DMS53 (cell line): ENCODE measurements around the gene MAN2A1.
"Not testable (repeated sequence)": the region's sequence is repeated elsewhere in the genome, so short reads cannot be mapped to it uniquely, and the experiment has no call there.

Source experiments
- DNase-seq: peaks from one replicate; lab custom pipeline; 2025; lab: John Stamatoyannopoulos, UW

The MAN2A1 gene

DNA sequence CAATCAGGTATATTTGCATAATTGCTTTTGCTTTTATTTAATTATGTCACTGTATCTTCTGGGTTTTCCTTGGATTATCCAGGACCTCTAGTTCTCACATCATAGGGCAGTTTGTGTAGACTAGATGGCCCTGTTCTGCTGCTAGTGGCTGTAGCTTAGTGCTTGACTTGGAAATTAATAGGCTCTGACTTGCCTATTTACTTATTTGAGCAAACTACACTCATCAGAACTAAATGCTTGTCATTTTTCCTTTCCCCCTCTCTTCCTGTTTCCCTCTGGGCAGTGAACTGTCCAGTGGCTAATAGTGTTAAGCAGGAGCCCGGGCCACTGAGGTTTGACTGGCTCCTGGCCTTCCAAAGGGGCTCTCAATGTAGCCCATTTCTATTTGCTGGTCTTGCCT, 135.7 kb downstream of the MAN2A1 start:
- no peak for DNase-seq

DNA sequence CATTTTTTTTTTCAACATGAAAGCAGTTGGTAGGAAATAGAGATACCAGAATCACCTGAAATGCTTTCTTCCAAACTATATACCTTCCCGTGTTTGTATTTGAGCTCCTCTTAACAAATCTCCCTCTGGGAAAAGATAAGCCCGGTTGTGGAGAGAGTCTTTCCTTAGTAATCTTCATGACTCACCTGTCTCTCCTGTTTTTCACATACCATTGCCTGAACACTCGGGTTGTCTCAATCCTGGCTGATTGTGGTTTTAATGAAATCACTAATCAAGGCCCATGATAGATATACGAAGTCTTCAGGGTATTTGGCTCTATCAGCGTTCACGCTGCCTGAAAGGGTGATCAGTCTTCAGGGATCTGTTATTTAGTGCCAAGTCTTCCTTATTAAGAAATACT, 136.7 kb downstream of the MAN2A1 start:
- no peak for DNase-seq

DNA sequence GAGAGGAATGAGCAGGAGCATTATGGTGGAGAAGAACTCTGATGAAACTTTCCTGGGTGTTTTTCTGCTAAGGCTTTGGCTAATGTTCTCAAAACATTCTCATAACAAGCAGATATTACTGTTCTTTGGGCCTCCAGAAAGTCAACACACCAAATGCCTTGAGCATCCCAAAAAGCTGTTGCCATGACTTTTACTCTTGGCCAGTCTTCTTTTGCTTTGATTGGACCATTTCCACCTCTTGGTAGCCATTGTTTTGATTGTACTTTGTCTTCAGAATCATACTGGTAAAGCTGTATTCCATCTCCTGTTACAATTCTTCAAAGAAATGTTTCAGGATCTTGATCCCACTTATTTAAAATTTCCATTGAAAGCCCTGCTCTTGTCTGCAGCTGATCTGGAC, 139.6 kb downstream of the MAN2A1 start:
- no peak for DNase-seq

DNA sequence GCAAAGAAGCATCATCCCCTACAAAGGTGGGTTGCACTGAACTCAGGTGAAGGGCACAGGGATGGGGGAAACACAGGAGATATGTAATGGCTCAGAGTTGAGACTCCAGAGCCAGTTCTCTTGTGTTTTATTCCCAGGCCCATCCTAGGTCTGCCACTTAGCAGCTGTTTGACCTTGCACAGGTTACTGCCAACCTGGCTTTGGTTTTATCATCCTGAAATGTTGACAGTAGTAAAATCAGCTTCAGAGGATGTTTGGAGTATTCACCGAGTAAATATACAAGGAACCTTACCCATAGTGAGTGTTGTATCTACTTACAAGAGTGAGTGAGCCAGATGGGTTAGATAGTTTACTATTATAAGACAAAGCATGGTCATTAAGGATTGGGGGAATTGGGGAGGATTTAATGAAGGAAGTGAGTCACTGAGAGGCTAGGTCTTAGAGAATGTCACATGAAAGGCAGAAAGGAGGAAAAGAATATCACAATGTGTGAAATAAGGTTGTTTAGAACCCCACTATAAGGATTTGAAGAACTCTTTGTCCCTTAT, 141.3 kb downstream of the MAN2A1 start:
- DNase-seq: peak; percentile 33

DNA sequence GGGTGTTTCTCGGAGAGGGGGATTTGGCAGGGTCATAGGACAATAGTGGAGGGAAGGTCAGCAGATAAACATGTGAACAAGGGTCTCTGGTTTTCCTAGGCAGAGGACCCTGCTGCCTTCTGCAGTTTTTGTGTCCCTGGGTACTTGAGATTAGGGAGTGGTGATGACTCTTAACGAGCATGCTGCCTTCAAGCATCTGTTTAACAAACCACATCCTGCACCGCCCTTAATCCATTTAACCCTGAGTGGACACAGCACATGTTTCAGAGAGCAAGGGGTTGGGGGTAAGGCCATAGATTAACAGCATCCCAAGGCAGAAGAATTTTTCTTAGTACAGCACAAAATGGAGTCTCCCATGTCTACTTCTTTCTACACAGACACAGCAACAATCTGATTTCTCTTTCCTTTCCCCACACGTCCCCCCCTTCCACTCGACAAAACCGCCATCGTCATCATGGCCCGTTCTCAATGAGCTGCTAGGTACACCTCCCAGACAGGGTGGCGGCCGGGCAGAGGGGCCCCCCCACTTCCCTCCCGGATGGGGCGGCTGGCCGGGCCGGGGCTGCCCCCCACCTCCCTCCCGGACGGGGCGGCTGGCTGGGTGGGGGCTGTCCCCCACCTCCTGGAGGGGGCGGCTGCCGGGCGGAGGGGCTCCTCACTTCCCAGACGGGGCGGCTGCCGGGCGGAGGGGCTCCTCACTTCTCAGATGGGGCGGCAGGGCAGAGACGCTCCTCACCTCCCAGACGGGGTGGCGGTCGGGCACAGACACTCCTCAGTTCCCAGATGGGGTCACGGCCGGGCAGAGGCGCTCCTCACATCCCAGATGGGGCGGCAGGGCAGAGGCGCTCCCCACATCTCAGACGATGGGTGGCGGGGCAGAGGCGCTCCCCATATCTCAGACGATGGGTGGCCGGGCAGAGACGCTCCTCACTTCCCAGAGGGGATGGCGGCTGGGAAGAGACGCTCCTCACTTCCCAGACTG, 142.8 kb downstream of the MAN2A1 start:
- DNase-seq: not testable (repeated sequence)

DNA sequence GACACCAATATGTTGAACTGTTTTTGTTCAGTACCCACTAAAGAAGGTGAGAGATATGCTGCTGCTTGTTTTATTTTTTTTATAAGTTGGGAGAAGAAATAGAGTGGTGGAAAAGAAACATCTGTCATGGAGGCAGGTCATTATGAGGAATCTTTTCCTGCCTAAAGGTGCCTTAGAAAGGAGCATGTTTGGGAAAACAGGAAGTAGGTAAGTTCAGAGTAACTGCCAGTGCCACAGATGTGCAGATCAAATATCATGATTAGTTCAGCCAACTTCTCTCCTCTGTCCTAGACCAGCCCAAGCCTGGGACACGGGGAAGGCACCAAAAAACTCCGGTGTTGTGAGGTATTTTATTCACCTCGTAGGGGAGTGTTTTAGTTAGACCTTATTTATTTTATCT, 144.2 kb downstream of the MAN2A1 start:
- no peak for DNase-seq

DNA sequence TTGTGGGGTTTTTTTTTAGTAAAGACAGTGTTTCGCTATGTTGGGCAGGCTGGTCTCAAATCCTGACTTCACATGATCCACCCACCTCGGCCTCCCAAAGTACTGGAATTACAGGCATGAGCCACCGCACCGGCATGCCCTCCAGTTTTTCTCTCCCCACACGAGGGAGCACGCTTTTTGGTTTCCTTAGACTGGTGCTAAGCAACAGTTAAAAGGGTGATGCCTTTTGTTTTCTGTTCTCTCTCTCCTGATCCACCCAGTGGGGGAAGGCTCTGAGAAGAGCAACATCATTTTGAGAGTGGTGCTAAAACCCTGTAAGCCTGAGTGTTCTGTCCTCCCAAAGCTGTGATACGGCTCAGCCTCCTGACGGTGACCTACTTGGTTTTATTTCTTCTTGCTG, 146.6 kb downstream of the MAN2A1 start:
- no peak for DNase-seq

GRCh38 chr5:109837231-109837861, 147.6 kb downstream of the MAN2A1 start:
- DNase-seq: no peak

DNA sequence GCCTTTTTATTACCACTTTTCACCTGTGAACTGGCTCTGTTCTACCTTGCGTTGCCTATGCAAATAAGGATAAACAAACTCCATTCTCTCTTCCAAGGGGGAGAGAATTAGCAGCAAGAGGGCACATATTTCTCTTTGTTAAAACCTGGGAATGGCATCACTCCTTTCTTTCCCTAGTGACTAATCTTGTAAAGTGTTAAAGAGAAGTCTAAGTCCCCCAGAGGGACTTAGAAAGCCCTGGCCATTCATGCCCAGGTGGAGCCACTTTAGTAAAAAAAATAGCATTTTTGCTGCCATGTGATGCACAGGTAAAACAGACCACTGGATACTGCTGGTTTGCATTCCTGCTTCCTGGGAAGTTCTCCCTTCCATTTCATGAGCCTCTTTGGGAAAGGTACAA, 148.4 kb downstream of the MAN2A1 start:
- no peak for DNase-seq

- DNase-seq: no peak
These were observed 154.4 kb downstream of the MAN2A1 start for GRCh38 chr5:109844148-109844547.

DNA sequence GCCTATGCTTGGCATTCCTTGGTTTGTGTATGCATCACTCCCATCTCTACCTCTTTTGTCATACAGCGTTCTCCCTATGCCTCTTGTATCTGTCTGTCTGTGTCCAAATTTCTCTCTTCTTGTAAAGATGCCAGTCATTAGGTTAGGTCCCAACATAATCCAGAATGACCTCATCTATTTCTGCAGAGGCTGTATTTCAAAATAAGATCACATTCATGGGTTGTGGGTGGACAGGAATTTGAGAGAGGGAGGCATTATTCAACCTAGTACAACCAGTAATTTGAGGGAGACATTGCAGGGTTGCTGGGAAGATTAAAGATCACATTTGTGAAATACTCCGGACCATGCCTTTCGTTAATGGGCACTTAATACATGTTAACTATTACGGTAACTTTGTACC, 155.0 kb downstream of the MAN2A1 start:
- DNase-seq: no peak

DNA sequence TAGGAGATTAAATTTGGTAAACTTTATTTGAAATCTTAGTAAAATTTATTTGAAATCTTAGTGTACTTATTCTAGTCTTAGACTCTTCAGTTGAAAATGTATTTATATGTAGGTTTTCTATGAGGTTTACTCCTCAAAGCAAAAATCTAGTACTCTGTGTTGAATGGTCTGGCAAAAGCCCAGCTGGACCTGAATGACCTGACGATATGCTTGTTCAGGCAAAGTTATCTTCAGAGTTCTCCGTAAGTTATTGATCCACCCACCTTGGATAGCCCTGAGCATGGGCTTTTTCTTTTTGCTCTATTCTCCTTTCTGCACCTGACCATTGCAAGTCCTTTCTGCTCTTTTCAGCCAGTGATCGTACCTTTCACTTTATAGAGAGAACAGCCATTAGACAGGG, 158.4 kb downstream of the MAN2A1 start:
- DNase-seq: no peak

DNA sequence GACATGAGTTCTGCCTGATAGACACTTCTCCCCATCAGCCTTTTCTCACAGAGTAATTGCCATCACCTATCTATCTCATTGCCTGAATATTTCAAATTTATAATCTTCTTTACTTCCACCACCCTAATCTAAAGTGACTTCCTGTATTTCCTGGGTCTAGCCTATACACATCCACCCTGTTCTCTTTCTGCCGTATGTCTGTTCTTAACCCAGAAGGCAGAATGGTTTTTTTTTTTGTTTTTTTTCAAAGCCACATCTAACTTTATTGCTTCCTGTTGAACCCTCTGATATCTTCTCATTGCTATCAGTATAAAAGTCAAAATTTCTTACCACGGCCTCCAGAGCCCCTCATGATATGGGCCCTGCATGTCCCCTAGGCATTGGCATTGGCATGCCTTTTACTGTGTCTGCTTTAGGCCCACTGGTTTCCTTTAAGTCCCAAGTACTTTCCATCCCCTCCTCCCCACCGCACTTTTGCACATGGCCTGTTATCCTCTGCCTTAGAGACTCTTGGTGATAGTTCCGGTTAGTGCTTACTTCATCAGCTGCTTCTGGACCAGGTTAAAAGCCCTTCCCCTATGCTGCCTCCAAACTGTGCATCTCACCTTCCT, 159.9 kb downstream of the MAN2A1 start:
- DNase-seq: no peak

GRCh38 chr5:109852371-109853155, 162.8 kb downstream of the MAN2A1 start:
- DNase-seq: no peak

- no peak for DNase-seq
These were observed 163.7 kb downstream of the MAN2A1 start for GRCh38 chr5:109853377-109853776.

- DNase-seq: no peak
These were observed 165.3 kb downstream of the MAN2A1 start for GRCh38 chr5:109855056-109855455.

GRCh38 chr5:109857405-109858031, 167.8 kb downstream of the MAN2A1 start:
- DNase-seq: no peak

DNA sequence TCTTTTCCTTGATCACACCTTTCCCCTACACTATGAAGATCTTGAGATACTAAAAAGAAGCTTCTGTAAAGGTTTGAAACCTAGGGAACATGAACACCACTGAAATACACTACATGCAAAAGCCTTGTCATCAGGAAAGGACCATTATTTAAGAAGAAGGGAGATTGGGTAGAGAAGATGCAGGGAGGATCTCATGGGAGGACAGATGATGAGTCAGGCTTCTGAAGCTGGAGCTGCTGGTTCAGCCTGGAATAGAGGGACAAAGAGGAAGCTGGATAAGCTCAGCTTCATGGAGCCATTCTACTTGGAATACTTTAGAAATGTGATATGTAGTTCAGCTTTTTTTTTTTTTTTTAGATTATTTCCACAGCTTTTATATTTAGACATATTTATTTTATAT, 169.8 kb downstream of the MAN2A1 start:
- DNase-seq: peak; percentile 7

DNA sequence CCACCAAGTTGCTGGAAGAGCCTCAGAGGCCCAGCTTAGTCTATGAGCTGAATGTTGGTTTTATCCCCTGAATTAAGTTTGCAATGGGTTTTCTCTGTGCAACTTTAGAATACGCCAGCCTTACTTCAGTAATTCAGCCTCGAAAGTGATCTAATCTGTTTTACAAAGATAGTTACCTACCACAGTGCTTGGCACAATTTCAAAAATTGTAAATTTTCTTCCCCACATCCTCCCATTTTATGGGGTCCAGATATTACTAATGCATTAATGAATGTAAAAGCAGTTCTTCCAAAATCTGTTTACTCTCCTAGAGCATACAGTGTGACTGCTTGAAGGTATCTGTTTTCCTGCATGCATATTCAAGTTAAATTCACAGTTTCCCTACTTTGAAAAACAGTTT, 172.6 kb downstream of the MAN2A1 start:
- no peak for DNase-seq

GRCh38 chr5:109863752-109864151, 174.0 kb downstream of the MAN2A1 start:
- DNase-seq: no peak

DNA sequence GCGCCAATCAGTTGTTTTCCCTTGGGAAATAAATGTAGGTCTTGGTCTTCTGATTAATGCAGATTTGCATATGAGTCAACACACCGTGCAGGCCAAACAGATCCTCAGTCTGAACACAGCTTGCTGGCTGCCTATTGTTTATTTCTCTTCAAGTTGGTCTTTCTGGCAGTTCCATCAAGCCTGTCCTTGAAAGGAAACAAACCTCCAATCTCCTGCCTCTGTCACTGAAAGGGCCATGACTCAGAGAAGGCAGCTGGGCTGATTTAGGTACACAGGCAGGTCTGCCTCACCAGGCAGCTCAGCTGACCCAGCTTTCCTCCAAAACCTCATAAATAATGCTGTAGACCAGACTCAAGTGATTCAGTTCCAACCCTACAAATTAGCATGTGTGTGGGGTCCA, 175.9 kb downstream of the MAN2A1 start:
- peak; percentile 93 for DNase-seq
